ENCODE measurements around the gene CAPN3.
"Not testable (repeated sequence)": the region's sequence is repeated elsewhere in the genome, so short reads cannot be mapped to it uniquely, and the experiment has no call there.

The CAPN3 gene

DNA sequence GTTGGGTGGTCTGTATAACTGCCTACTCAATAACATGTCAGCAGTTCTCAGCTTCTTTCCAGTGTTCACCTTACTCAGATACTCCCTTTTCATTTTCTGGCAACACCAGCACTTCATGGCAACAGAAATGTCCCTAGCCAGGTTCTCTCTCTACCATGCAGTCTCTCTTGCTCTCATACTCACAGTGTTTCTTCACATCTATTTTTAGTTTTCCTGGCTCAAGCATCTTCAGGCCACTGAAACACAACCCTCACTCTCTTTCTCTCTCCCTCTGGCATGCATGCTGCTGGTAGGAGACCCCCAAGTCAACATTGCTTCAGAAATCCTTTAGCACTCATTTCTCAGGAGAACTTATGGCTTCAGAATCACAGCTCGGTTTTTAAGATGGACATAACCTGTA is at the start of gene CAPN3:
CAPN3 (plus strand) TSS at position 253 of the 400 bp plus-strand sequence. CDS start 305 bp downstream, outside the sequence.
- H3K4me3 ChIP-seq (ENCODE audit: low read depth, low read length), result no peak within 1 kb of the TSS
- no peak for TF ChIP-seq CTCF (IDR thresholded peaks at IDR 0.05; ENCODE audit: low read depth, low read length)
- DNase-seq (ENCODE audit: low read depth, low spot score), result no peak
- in situ Hi-C loops (cut with HindIII; ENCODE audit: low sequenced_read_pairs), result no loop called here

DNA sequence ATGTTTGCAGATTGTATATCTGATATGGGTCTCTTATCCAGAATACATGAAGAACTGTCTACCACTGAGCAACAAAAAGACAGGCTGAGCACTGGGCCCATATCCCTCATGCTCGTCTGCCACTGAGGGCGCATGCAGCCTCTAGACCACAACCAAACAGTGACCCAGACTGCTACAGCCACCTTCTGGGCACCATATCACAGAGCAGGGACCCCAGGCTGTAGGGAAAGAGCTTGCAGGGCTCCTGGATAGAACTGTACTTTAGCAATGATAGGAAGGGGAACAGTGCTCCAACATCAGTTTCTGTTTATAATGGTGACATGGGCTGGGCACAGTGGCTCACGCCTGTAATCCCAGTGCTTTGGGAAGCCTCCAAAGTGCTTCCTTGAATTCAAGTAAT is 45.8 kb upstream of the CAPN3 start:
- no peak for TF ChIP-seq CTCF (IDR thresholded peaks at IDR 0.05; ENCODE audit: low read depth, low read length)
- DNase-seq (ENCODE audit: low read depth, low spot score), result no peak
- in situ Hi-C loops (cut with HindIII; ENCODE audit: low sequenced_read_pairs), result no loop called here
- H3K4me3 ChIP-seq (ENCODE audit: low read depth, low read length), result no peak overlapping the region

DNA sequence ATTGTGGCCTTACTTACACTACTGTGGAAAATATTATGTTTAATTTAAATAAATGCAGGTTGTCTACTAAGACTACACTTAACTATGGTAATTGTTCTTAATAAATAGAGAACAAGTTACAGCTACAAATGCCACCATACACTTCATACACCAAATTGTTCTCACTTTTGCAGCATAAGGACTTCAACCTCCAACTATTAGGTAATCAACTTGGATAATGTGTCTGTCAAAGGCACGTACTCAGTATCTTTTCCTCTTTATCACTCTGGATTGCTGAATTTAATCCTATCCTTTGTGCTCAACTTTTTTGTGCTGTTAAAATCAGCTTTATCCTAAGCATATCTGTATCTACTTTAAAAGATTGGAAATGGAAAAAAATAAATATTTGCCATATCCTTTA is 44.5 kb upstream of the CAPN3 start:
- DNase-seq (ENCODE audit: low read depth, low spot score), result no peak
- TF ChIP-seq CTCF (IDR thresholded peaks at IDR 0.05; ENCODE audit: low read depth, low read length), result no peak
- H3K4me3 ChIP-seq (ENCODE audit: low read depth, low read length), result no peak overlapping the region
- in situ Hi-C loops (cut with HindIII; ENCODE audit: low sequenced_read_pairs), result no loop called here

GRCh38 chr15:42315521-42315920 is 43.8 kb upstream of the CAPN3 start:
- no peak for TF ChIP-seq CTCF (IDR thresholded peaks at IDR 0.05; ENCODE audit: low read depth, low read length)
- no peak for DNase-seq (ENCODE audit: low read depth, low spot score)
- in situ Hi-C loops (cut with HindIII; ENCODE audit: low sequenced_read_pairs), result no loop called here
- no peak overlapping the region for H3K4me3 ChIP-seq (ENCODE audit: low read depth, low read length)

GRCh38 chr15:42316282-42316805 is 43.0 kb upstream of the CAPN3 start:
- in situ Hi-C loops (cut with HindIII; ENCODE audit: low sequenced_read_pairs); H3K4me3 ChIP-seq (ENCODE audit: low read depth, low read length); DNase-seq (ENCODE audit: low read depth, low spot score): not testable (repeated sequence)

- no peak for DNase-seq (ENCODE audit: low read depth, low spot score)
- no peak overlapping the region for H3K4me3 ChIP-seq (ENCODE audit: low read depth, low read length)
- no peak for TF ChIP-seq CTCF (IDR thresholded peaks at IDR 0.05; ENCODE audit: low read depth, low read length)
- in situ Hi-C loops (cut with HindIII; ENCODE audit: low sequenced_read_pairs), result no loop called here
These were observed 40.1 kb upstream of the CAPN3 start for GRCh38 chr15:42319206-42319605.

DNA sequence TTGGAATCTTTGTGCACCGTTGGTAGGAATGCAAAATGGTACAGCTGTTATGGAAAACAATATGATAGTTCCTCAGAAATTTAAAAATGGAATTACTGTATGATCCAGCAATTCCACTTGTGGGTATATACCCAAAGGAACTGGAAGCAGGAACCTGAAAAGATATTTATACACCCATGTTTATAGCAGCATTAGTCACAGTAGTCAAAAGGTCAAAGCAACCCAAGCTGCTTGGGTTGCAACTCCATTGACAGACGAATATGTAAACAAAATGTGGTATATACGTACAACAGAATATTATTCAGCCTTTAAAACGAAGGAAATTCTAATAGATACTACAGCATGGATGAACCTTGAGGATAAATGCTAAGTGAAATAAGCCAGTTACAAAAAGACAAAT is 35.0 kb upstream of the CAPN3 start:
- in situ Hi-C loops (cut with HindIII; ENCODE audit: low sequenced_read_pairs), result no loop called here
- TF ChIP-seq CTCF (IDR thresholded peaks at IDR 0.05; ENCODE audit: low read depth, low read length), result no peak
- H3K4me3 ChIP-seq (ENCODE audit: low read depth, low read length), result no peak overlapping the region
- DNase-seq (ENCODE audit: low read depth, low spot score), result no peak
